H1 (cell line): ENCODE results near the gene PPIG. TPM values are rescaled to one million over a fixed set of nuclear protein-coding genes. Genes with fewer than 3 reads are reported as not detected.

Experiments used
- KDM5A ChIP-seq: fragments of 200-600 bp; IDR thresholded peaks from 2 replicates; pipeline ENCODE4 v1.7.1; 2012; ENCODE audit warnings: mild to moderate bottlenecking, low read length, inconsistent platforms, mixed read lengths
- ZNF274 ChIP-seq: IDR thresholded peaks from 2 replicates; pipeline ENCODE4 v1.7.0; 2012; ENCODE audit warnings: low read length, borderline replicate concordance; ENCODE audit errors: extremely low read depth
- polyA plus RNA-seq, 7 experiments: library from polyadenylated mRNA; depleted of rRNA in 3 of 7; stranded (reverse) in 5 of 7; unstranded in 2 of 7; fragments of >200 nt in 5 of 7; fragments of 200-250 nt in 2 of 7; gene quantifications; 1 replicate in 5 of 7; 2 replicates in 1 of 7; 4 replicates in 1 of 7; pipeline versions ENCODE4 v1.2.1 to v1.2.3, GENCODE V29; 2011 to 2013; ENCODE audit warnings: missing spikeins in 2 of 7, mixed read lengths in 2 of 7
- total RNA-seq: library from RNA; stranded (reverse); fragmentation: NEBNext Ultra II Directional; extraction: Animal tissue kit (Norgen Biotek cat#: 25700); gene quantifications from 2 replicates; pipeline ENCODE4 v1.2.1, GENCODE V29; 2021

Gene PPIG
- total and polyA plus RNA-seq, 2 of the 8 experiments (the other 6 are each of a cell fraction or from before 2014, with no cell fraction given) = 14.7 to 71.0 TPM

GRCh38 chr2:169661265-169661664, 77.1 kb downstream of the PPIG start (continued):
- TF ChIP-seq ZNF274 = no peak
- TF ChIP-seq KDM5A = no peak
